SK-N-SH (cell line): Measurements from ENCODE around the gene C1QTNF3.

ENCODE experiments used
- EZH2phosphoT487 ChIP-seq: fragments of 200-600 bp; sonication (generic); IDR thresholded peaks from 2 replicates; pipeline ENCODE4 v1.6.1; 2017; ENCODE audit warnings: low read depth, mixed run types, mild to moderate bottlenecking, antibody characterized with exemption, moderate library complexity, borderline replicate concordance
- FOSL2 ChIP-seq: IDR thresholded peaks from 2 replicates; pipeline ENCODE4 v1.4.0; 2012; ENCODE audit warnings: low read depth, mild to moderate bottlenecking, moderate library complexity, borderline replicate concordance
- TCF12 ChIP-seq: IDR thresholded peaks from 2 replicates; pipeline ENCODE4 v1.4.0; 2012
- TF ChIP-seq, protein P1 (sequence below): fragments of 150-350 bp; IDR thresholded peaks from 2 replicates; pipeline ENCODE4 v1.6.1; 2017; ENCODE audit warnings: antibody characterized with exemption, low read length, low read depth, borderline replicate concordance
- TF ChIP-seq, protein P2 (sequence below): IDR thresholded peaks from 2 replicates; pipeline ENCODE4 v1.4.0; 2012; ENCODE audit warnings: low read depth, borderline replicate concordance

DNA sequence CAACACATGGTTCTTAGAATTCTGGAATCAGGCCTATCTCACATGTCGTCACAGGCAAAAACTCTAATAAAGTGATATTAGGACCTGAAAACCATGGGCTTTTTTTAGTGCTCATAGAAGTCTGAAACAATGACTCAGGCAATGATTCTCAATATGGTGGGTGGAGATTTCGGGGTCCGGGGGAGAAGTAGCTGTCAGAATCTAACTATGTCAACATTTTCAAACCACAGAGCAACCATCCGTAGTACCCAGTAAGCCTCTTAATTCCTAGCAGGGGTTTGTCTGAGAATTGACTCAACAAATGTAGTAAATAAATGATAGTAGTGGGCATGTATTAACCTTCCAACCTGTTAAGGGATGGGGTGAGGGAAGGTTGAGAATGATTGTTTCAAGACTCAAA is 37.8 kb downstream of the C1QTNF3 start:
- TF ChIP-seq EZH2phosphoT487: no peak
- TF ChIP-seq, protein P1, sequence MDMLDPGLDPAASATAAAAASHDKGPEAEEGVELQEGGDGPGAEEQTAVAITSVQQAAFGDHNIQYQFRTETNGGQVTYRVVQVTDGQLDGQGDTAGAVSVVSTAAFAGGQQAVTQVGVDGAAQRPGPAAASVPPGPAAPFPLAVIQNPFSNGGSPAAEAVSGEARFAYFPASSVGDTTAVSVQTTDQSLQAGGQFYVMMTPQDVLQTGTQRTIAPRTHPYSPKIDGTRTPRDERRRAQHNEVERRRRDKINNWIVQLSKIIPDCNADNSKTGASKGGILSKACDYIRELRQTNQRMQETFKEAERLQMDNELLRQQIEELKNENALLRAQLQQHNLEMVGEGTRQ: no peak
- TF ChIP-seq, protein P2, sequence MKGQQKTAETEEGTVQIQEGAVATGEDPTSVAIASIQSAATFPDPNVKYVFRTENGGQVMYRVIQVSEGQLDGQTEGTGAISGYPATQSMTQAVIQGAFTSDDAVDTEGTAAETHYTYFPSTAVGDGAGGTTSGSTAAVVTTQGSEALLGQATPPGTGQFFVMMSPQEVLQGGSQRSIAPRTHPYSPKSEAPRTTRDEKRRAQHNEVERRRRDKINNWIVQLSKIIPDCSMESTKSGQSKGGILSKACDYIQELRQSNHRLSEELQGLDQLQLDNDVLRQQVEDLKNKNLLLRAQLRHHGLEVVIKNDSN: no peak
- TF ChIP-seq TCF12: no peak
- TF ChIP-seq FOSL2: no peak
